ENCODE data around the gene SNX4.

GRCh38 chr3:125433611-125434041, 86.4 kb downstream of the SNX4 start:
- TF ChIP-seq KAT7 (CRISPR knock-in tag; IDR thresholded peaks at IDR 0.05; ENCODE audit: borderline replicate concordance): no peak
- TF ChIP-seq NFE2L1 (CRISPR knock-in tag; IDR thresholded peaks at IDR 0.05): no peak
- no peak for TF ChIP-seq SP1 (CRISPR knock-in tag; conservative IDR thresholded peaks at IDR 0.05)
- no peak for TF ChIP-seq PRDM15 (CRISPR knock-in tag; IDR thresholded peaks at IDR 0.05)
- TF ChIP-seq, protein P1, sequence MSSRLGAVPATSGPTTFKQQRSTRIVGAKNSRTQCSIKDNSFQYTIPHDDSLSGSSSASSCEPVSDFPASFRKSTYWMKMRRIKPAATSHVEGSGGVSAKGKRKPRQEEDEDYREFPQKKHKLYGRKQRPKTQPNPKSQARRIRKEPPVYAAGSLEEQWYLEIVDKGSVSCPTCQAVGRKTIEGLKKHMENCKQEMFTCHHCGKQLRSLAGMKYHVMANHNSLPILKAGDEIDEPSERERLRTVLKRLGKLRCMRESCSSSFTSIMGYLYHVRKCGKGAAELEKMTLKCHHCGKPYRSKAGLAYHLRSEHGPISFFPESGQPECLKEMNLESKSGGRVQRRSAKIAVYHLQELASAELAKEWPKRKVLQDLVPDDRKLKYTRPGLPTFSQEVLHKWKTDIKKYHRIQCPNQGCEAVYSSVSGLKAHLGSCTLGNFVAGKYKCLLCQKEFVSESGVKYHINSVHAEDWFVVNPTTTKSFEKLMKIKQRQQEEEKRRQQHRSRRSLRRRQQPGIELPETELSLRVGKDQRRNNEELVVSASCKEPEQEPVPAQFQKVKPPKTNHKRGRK (CRISPR knock-in tag; IDR thresholded peaks at IDR 0.05; ENCODE audit: borderline replicate concordance): no peak
- TF ChIP-seq CTCF (IDR thresholded peaks at IDR 0.05): no peak
- TF ChIP-seq MAX (CRISPR knock-in tag; IDR thresholded peaks at IDR 0.05): no peak
- TF ChIP-seq NFYB (CRISPR knock-in tag; conservative IDR thresholded peaks at IDR 0.05; ENCODE audit: low read depth): no peak
- TF ChIP-seq, protein P2, sequence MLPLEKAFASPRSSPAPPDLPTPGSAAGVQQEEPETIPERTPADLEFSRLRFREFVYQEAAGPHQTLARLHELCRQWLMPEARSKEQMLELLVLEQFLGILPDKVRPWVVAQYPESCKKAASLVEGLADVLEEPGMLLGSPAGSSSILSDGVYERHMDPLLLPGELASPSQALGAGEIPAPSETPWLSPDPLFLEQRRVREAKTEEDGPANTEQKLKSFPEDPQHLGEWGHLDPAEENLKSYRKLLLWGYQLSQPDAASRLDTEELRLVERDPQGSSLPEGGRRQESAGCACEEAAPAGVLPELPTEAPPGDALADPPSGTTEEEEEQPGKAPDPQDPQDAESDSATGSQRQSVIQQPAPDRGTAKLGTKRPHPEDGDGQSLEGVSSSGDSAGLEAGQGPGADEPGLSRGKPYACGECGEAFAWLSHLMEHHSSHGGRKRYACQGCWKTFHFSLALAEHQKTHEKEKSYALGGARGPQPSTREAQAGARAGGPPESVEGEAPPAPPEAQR (CRISPR knock-in tag; IDR thresholded peaks at IDR 0.05): no peak
- no peak for TF ChIP-seq STAT6 (CRISPR knock-in tag; conservative IDR thresholded peaks at IDR 0.05; ENCODE audit: low read depth)

Measured in WTC11 (cell line).